Progenitor cell of endocrine pancreas (in vitro differentiated cells): ENCODE measurements around the gene TFAP2B. TPM values are rescaled to one million over a fixed set of nuclear protein-coding genes. Genes with fewer than 3 reads are reported as not detected.
A peak's percentile ranks its signal among the peaks of the same experiment; 100 is the strongest.

Experiments used
- DNase-seq: peaks from one replicate; pipeline ENCODE4 v3.0.0; 2021; ENCODE audit warnings: low spot score; ENCODE audit not compliant: unreplicated experiment
- H3K27ac Mint-ChIP-seq: 2 replicates; pipeline ENCODE4 v1.8.0; 2021; ENCODE audit warnings: mild to moderate bottlenecking, moderate library complexity, mixed read lengths
- H3K27me3 Mint-ChIP-seq: 2 replicates; pipeline ENCODE4 v1.8.0; 2021; ENCODE audit warnings: mixed read lengths
- H3K36me3 Mint-ChIP-seq: 2 replicates; pipeline ENCODE4 v1.8.0; 2022; ENCODE audit warnings: mixed read lengths; ENCODE audit not compliant: insufficient read depth
- H3K4me1 Mint-ChIP-seq: 2 replicates; pipeline ENCODE4 v1.8.0; 2021; ENCODE audit warnings: low read depth, mixed read lengths
- H3K4me3 Mint-ChIP-seq: 2 replicates; pipeline ENCODE4 v1.8.0; 2021; ENCODE audit warnings: low read depth, mild to moderate bottlenecking, moderate library complexity, mixed read lengths
- H3K9me3 Mint-ChIP-seq: 2 replicates; pipeline ENCODE4 v1.8.0; 2021; ENCODE audit warnings: low read depth, mixed read lengths
- CTCF ChIP-seq: fragments of 200-600 bp; sonication (generic); IDR thresholded peaks from one replicate; pipeline ENCODE4 v1.5.0; 2021; ENCODE audit warnings: antibody characterized with exemption, mild to moderate bottlenecking; ENCODE audit not compliant: unreplicated experiment
- total RNA-seq: library from RNA; stranded (reverse); gene quantifications from 2 replicates; pipeline ENCODE4 v1.2.1, GENCODE V29; 2021

TFAP2B gene
- total RNA-seq, 1 donor from 2014 or later = 0.74 TPM

GRCh38 chr6:50837589-50838445, 19.1 kb downstream of the TFAP2B start:
- Mint-ChIP-seq H3K4me1 (peaks cover 3% of the 10 kb centered on the region), H3K9me3 (no peaks in the 10 kb centered on the region), H3K27me3 (peaks cover 99% of the 10 kb centered on the region), H3K27ac (no peak overlapping the region), H3K36me3 (no peaks in the 10 kb centered on the region), H3K4me3 (no peak overlapping the region)
- no peak for DNase-seq
- no peak for TF ChIP-seq CTCF

- Mint-ChIP-seq H3K27me3 (peaks cover 100% of the 10 kb centered on the region), H3K4me1 (peaks cover 3% of the 10 kb centered on the region), H3K36me3 (no peaks in the 10 kb centered on the region), H3K4me3 (no peak overlapping the region), H3K9me3 (no peaks in the 10 kb centered on the region), H3K27ac (no peak overlapping the region)
- DNase-seq = no peak
- no peak for TF ChIP-seq CTCF
Measured at GRCh38 chr6:50840112-50840810, 21.6 kb downstream of the TFAP2B start.

GRCh38 chr6:50840811-50841192, 22.1 kb downstream of the TFAP2B start:
- Mint-ChIP-seq H3K4me3 (no peak overlapping the region), H3K27me3 (peaks cover 99% of the 10 kb centered on the region), H3K4me1 (peaks cover 5% of the 10 kb centered on the region)

GRCh38 chr6:50842446-50842845, 23.8 kb downstream of the TFAP2B start:
- Mint-ChIP-seq H3K4me1 (peaks cover 3% of the 10 kb centered on the region), H3K4me3 (no peak overlapping the region), H3K27ac (peak overlapping the region; percentile 56), H3K9me3 (no peaks in the 10 kb centered on the region), H3K27me3 (peaks cover 99% of the 10 kb centered on the region), H3K36me3 (no peaks in the 10 kb centered on the region)
- no peak for DNase-seq
- no peak for TF ChIP-seq CTCF

More at GRCh38 chr6:50840811-50841192, 22.1 kb downstream of the TFAP2B start:
- H3K9me3 Mint-ChIP-seq = no peaks in the 10 kb centered on the region
- H3K36me3 Mint-ChIP-seq = no peaks in the 10 kb centered on the region
- no peak for DNase-seq
- no peak overlapping the region for H3K27ac Mint-ChIP-seq
- TF ChIP-seq CTCF = no peak

GRCh38 chr6:50842861-50843384, 24.3 kb downstream of the TFAP2B start:
- H3K27ac Mint-ChIP-seq = peak overlapping the region; percentile 65
- no peaks in the 10 kb centered on the region for H3K9me3 Mint-ChIP-seq
- H3K36me3 Mint-ChIP-seq = no peaks in the 10 kb centered on the region
- H3K4me3 Mint-ChIP-seq = no peak overlapping the region
- H3K4me1 Mint-ChIP-seq = peaks cover 2% of the 10 kb centered on the region
- no peak for DNase-seq
- peaks cover 99% of the 10 kb centered on the region for H3K27me3 Mint-ChIP-seq
- TF ChIP-seq CTCF = no peak
